GM12864 (cell line): ENCODE measurements around the gene C3orf33.

ENCODE experiments used
- DNase-seq: peaks from one replicate; pipeline ENCODE4 v3.0.0-alpha.2; 2011; ENCODE audit warnings: low read depth
- H3K4me3 ChIP-seq: 2 replicates; pipeline ENCODE4 v1.5.1; 2011; ENCODE audit warnings: mild to moderate bottlenecking, low read depth, low read length, control low read depth
- CTCF ChIP-seq: IDR thresholded peaks from 2 replicates; pipeline ENCODE4 v1.5.1; 2011; ENCODE audit warnings: low read depth, mild to moderate bottlenecking, moderate library complexity, low read length, control low read depth, inconsistent platforms; ENCODE audit errors: missing control alignments

The C3orf33 gene

GRCh38 chr3:155746703-155747102 lies 59.4 kb downstream of the C3orf33 start:
- no peak for TF ChIP-seq CTCF
- H3K4me3 ChIP-seq = no peak overlapping the region
- DNase-seq = no peak

GRCh38 chr3:155745795-155746550 lies 60.1 kb downstream of the C3orf33 start:
- no peak overlapping the region for H3K4me3 ChIP-seq
- no peak for TF ChIP-seq CTCF
- DNase-seq = no peak

DNA sequence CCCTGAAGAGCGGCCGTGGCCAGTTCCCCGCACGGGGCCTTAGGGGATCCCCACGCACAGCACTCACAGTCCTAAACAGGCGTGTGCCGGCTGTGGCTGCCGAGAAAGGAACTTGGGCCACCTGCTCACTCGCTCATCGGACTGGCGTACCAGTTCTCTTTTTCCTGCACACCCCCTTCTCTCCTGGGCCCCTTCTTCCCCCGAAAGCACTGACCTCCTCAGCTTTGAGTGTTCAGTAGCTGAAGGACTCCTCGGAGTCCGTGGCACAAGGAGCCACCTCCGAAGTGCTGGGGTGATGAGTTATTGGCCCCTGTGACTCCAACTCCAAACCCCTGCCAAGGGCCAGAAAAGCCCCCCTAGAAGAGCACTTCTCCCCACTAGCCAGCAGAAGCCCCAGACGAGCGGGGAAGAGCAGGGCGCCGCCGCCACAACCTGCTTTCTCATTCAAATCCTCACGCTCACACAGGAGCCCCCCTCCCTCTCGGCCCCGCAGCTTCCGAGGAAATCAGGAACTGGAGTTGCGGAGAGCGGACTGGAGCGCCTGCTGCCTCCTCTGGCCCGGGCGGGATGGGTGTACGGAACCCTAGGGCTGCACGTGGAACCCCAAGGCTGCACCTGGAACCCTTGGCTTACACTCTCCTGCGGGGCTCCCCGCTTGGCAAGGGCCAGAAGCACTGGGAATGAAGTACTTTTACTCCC lies 61.3 kb downstream of the C3orf33 start, which contains the start of gene PLCH1:
PLCH1 (minus strand) TSS at position 446 of the 699 bp plus-strand sequence. CDS start 40,847 bp downstream, outside the sequence.
- no peak for DNase-seq
- H3K4me3 ChIP-seq = peak within 1 kb of the TSS; percentile 58
- TF ChIP-seq CTCF = no peak

DNA sequence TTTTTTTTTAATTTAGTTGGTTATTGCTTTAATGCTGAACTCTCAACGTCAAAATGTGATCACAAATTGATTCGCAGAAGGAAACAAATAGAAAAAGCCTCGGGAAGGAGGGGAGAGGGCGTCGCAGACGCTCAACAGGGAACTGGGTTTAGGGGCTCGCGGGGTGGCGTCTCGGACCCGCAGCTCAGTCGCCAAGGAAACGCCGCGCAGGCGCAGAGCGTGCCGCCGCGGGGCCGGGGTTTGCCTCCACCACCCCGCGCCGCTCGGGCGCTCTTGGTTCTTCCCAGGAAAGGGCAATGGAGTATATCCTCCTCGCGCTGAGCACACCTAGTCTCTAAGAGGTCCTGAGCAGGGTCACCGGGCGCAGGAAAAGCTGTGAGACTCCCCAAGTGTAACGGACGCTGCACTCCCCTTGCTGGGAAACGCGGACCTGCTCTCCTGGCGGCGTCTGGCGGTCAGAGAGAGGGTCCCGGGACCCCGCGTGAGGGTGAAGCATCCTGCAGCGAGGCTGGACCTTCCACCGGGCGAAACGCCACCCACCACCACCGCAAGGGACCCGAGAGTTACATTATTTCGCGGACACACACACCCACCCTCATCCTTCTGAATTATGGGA lies 62.0 kb downstream of the C3orf33 start:
- no peak for DNase-seq
- peak overlapping the region; percentile 58 for H3K4me3 ChIP-seq
- TF ChIP-seq CTCF = no peak

- no peak for DNase-seq
- no peak for TF ChIP-seq CTCF
- H3K4me3 ChIP-seq = peak overlapping the region; percentile 58; the same call in 1 of the 2 replicates
Observed at GRCh38 chr3:155743606-155744005, 62.5 kb downstream of the C3orf33 start.

DNA sequence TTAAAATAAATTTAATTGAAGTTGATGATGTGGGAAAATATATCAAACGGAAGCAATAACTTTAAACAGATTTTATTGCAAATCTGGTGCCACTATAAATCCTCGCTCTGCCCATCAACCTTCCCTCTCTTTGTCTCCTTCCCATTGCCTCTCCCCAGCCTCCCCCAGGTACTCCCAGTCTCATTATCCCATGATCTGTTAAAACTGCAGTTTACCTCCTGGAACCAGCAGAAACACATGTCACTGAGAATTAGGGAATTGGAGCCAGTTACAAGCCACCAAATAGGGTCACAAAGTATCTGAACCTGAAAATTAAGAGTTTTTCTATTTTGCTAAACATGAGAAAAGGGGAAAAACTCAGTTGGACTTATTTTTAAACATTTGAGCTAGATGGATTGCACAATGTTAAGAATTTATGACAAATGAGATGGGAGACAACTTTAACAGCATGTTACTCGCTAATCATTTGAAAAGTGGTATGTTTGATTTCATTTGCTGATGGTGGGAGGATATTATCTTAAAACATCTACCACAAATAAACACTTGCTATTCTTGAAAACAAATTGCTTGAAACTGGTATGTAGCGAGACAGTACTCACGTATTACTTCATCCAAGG lies 63.6 kb downstream of the C3orf33 start:
- H3K4me3 ChIP-seq = no peak overlapping the region
- no peak for DNase-seq
- TF ChIP-seq CTCF = no peak
